Pancreas (tissue), 10 donors: ENCODE data around the gene UTP4. TPM values are rescaled to one million over a fixed set of nuclear protein-coding genes. Genes with fewer than 3 reads are reported as not detected.

ENCODE experiments used
- ATAC-seq, 4 donors: fragments of 200-7000 bp; cut with Tn5 transposase; one replicate each; pipeline versions ENCODE4 v1.8.0 to v1.9.1; 2020; ENCODE audit warnings: mild to moderate bottlenecking in 4 of 4, moderate library complexity in 4 of 4
- DNase-seq, 6 donors: peaks; one replicate each; pipeline ENCODE4 v3.0.0-alpha.2; 2020
- FAIRE-seq: peaks from 2 replicates; lab custom pipeline; 2012; peaks lifted over from hg19 to GRCh38; lab: Jason Lieb, UNC
- H3K27ac ChIP-seq, 4 donors: fragments of 200-600 bp; sonication (generic); 1 replicate in 3 of 4; 2 replicates in 1 of 4; pipeline versions ENCODE4 v1.5.0 to v1.8.0; 2020
- H3K27me3 ChIP-seq, 4 donors: fragments of 200-600 bp; one replicate each; pipeline ENCODE4 v1.8.0; 2021
- H3K36me3 ChIP-seq, 3 donors: fragments of 200-600 bp; sonication (generic) in 1 of 3; one replicate each; pipeline versions ENCODE4 v1.5.0 to v1.8.0; 2020 to 2021
- H3K4me1 ChIP-seq, 3 donors: fragments of 200-600 bp; one replicate each; pipeline ENCODE4 v1.8.0; 2021
- H3K4me3 ChIP-seq, 4 donors: fragments of 200-600 bp; sonication (generic) in 2 of 4; one replicate each; pipeline versions ENCODE4 v1.5.0 to v1.8.0; 2020 to 2021
- H3K9me3 ChIP-seq, 4 donors: fragments of 200-600 bp; one replicate each; pipeline ENCODE4 v1.8.0; 2021
- CTCF ChIP-seq, 4 donors: fragments of 200-600 bp; sonication (generic) in 3 of 4; IDR thresholded peaks; one replicate each; pipeline versions ENCODE4 v1.5.0 to v1.8.0; 2021; ENCODE audit warnings: antibody characterized with exemption in 4 of 4
- WGBS, 2 donors: extraction: QIAGEN DNeasy Blood & Tissue Kit; methylation state at CpG; one replicate each; pipeline ENCODE4 v1.1.7; 2013; 5-methylcytosine and 5-hydroxymethylcytosine counted together
- intact Hi-C, 3 donors: fragments of 100-400 bp; cut with DNase I; formaldehyde crosslinking; loops; one replicate each; pipeline versions ENCODE4 v1.11.1 to v1.14.2; 2022
- polyA plus RNA-seq, 2 donors: library from polyadenylated mRNA; stranded (reverse); fragments of 200-250 nt; gene quantifications; one replicate each; pipeline ENCODE4 v1.2.3, GENCODE V29; 2013
- total RNA-seq, 6 donors: library from RNA; stranded (reverse); fragmentation: NEBNext Ultra II Directional in 4 of 6; extraction: Animal tissue kit (Norgen Biotek cat#: 25700) in 4 of 6; gene quantifications; one replicate each; pipeline versions ENCODE4 v1.2.1 to v1.2.4, GENCODE V29; 2021 to 2023
- donor health status: healthy with polysubstance abuse.
- donor health status: DM: no; HTN: no; CAD: no; lungs with moderate emphysema.
- donor health status: DM: no; HTN: no; CAD: no.
- donor health status: control.
- donor health status: control.
- donor health status: Bipolar disorder and iron deficiency.
- donor health status: DM: yes; HTN: yes; CAD: no.
- donor health status: DM: no; HTN: no; CAD: no.
- donor health status: DM: no; HTN: no; CAD: no.
- donor health status: DM: yes; HTN: yes; CAD: no.

The UTP4 gene
- total and polyA plus RNA-seq, 8 donors, result 11.6 to 29.0 (median 21.8) TPM

DNA sequence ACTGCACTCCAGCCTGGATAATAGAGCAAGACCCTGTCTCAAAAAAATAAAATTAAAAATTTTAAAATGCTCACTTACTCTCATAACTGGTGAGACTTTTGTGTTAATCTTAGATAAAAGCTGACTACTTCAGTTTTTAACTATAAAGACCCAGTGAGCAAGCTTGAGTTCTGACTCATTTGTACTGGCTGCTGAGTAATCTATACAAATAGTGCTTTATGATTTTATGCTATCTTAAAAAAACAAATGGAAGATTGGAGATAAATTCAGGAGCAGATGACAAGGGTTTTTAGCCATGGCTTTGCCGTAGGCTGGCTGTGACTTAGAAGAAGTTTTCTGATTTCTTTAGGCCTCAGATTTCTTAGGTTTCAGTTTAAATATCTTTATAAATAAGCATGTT, 85.0 kb downstream of the UTP4 start:
- H3K36me3 ChIP-seq, result no peaks in the 10 kb centered on the region
- H3K9me3 ChIP-seq, result no peaks in the 10 kb centered on the region
- 27 to 36% methylated on average over 1 of the region's 1 CpG for WGBS, 2 donors
- no peak overlapping the region for H3K4me3 ChIP-seq
- intact Hi-C loops, result no loop called here
- peak; percentile 87 to 95 (median 91) for ATAC-seq
- peaks cover 7 to 25% (median 8%) of the 10 kb centered on the region in 3 donors for H3K4me1 ChIP-seq
- H3K27ac ChIP-seq, result no peak overlapping the region
- no peak for TF ChIP-seq CTCF (IDR thresholded peaks at IDR 0.05)
- DNase-seq, result no peak
- H3K27me3 ChIP-seq, result no peaks in the 10 kb centered on the region
- FAIRE-seq, result no peak

Other genes starting within 250 kb of the UTP4 start
- gene HAS3, start 27.0 kb upstream of the UTP4 start, total RNA-seq, result 1 to 10 TPM in 3 of 6 donors, under 1 TPM in 3; 0.69 to 3.9 (median 1.0) TPM
- gene HAS3, start 27.0 kb upstream of the UTP4 start, polyA plus RNA-seq, result 1 to 10 TPM in 1 of 2 donors, under 1 TPM in 1; 0.87 to 1.3 TPM
- 10 to 100 TPM; 32.9 to 74.5 (median 43.7) TPM for gene CHTF8, start 61 bp upstream of the UTP4 start, total RNA-seq
- 10 to 100 TPM; 21.7 to 40.3 TPM for gene CHTF8, start 61 bp upstream of the UTP4 start, polyA plus RNA-seq
- 10 to 100 TPM in 4 of 6 donors, 1 to 10 TPM in 2; 7.4 to 18.2 (median 12.7) TPM for gene SNTB2, start 54.5 kb downstream of the UTP4 start, total RNA-seq
- 1 to 10 TPM; 2.7 to 3.1 TPM for gene SNTB2, start 54.5 kb downstream of the UTP4 start, polyA plus RNA-seq
- gene VPS4A, start 178.7 kb downstream of the UTP4 start, total RNA-seq, result 10 to 100 TPM; 15.6 to 21.8 (median 19.5) TPM
- 10 to 100 TPM; 27.8 to 34.8 TPM for gene VPS4A, start 178.7 kb downstream of the UTP4 start, polyA plus RNA-seq
- gene PDF, start 197.9 kb downstream of the UTP4 start, total RNA-seq, result 10 to 100 TPM in 1 of 6 donors, 1 to 10 TPM in 5; 3.1 to 14.0 (median 7.7) TPM
- gene PDF, start 197.9 kb downstream of the UTP4 start, polyA plus RNA-seq, result 1 to 10 TPM; 2.2 to 4.6 TPM
- 10 to 100 TPM; 16.2 to 29.0 (median 23.0) TPM for gene COG8, start 206.9 kb downstream of the UTP4 start, total RNA-seq
- 10 to 100 TPM; 18.8 to 21.0 TPM for gene COG8, start 206.9 kb downstream of the UTP4 start, polyA plus RNA-seq
- gene NIP7, start 207.1 kb downstream of the UTP4 start, total RNA-seq, result 1 to 10 TPM; 4.7 to 9.4 (median 7.1) TPM
- gene NIP7, start 207.1 kb downstream of the UTP4 start, polyA plus RNA-seq, result 1 to 10 TPM; 6.7 to 8.0 TPM
- 10 to 100 TPM; 13.7 to 94.7 (median 45.4) TPM for gene TMED6, start 219.1 kb downstream of the UTP4 start, total RNA-seq
- 10 to 100 TPM in 1 of 2 donors, 1 to 10 TPM in 1; 5.2 to 45.5 TPM for gene TMED6, start 219.1 kb downstream of the UTP4 start, polyA plus RNA-seq